OCI-LY7 (cell line): ENCODE results near the gene ARHGEF12. TPM values are rescaled to one million over a fixed set of nuclear protein-coding genes. Genes with fewer than 3 reads are reported as not detected.

Experiments used
- BruUV-seq: library from RNA; stranded (reverse); fragments of 400-500 nt; replicated peaks from 2 replicates; lab custom pipeline; 2021; lab: Mats Ljungman, UMichigan
- CTCF ChIA-PET: fragments of 300-600 bp; sonication (Branson Sonifier 250); formaldehyde crosslinking; loops from one replicate; lab custom pipeline; 2022; ENCODE audit warnings: antibody characterized with exemption; ENCODE audit not compliant: unreplicated experiment; lab: Charles Lee
- POLR2A ChIA-PET: fragments of 300-600 bp; sonication (Branson Sonifier 250); formaldehyde crosslinking; loops from one replicate; lab custom pipeline; 2022; ENCODE audit warnings: antibody characterized with exemption; lab: Charles Lee
- DNase-seq: peaks from one replicate; pipeline ENCODE4 v3.0.0-alpha.2; 2015; ENCODE audit warnings: low spot score
- H2AFZ ChIP-seq: fragments of 200-600 bp; sonication (generic), shearing (Covaris generic); 2 replicates; pipeline ENCODE4 v1.6.1; 2014; ENCODE audit warnings: mild to moderate bottlenecking, antibody characterized with exemption, low read length, moderate library complexity
- H3K27ac ChIP-seq: fragments of 200-600 bp; sonication (generic); 2 replicates; pipeline ENCODE4 v1.5.1; 2014; ENCODE audit warnings: mixed run types, low read depth, mild to moderate bottlenecking, moderate library complexity, low read length, inconsistent platforms; ENCODE audit not compliant: poor library complexity, severe bottlenecking
- H3K36me3 ChIP-seq: fragments of 200-600 bp; sonication (generic); 2 replicates; pipeline ENCODE4 v1.6.1; 2014; ENCODE audit warnings: mild to moderate bottlenecking, antibody characterized with exemption, low read length, moderate library complexity, mixed read lengths; ENCODE audit not compliant: insufficient read depth
- H3K4me1 ChIP-seq: fragments of 200-600 bp; sonication (generic); 2 replicates; pipeline ENCODE4 v1.5.1; 2014; ENCODE audit warnings: mild to moderate bottlenecking, low read length; ENCODE audit not compliant: insufficient read depth, poor library complexity, severe bottlenecking
- H3K4me2 ChIP-seq: fragments of 200-600 bp; sonication (generic); 2 replicates; pipeline ENCODE4 v1.6.1; 2014; ENCODE audit warnings: mild to moderate bottlenecking, low read length
- H3K4me3 ChIP-seq: fragments of 200-600 bp; sonication (generic); 2 replicates; pipeline ENCODE4 v1.5.1; 2014; ENCODE audit warnings: mild to moderate bottlenecking, low read depth, low read length; ENCODE audit not compliant: poor library complexity, severe bottlenecking
- H3K79me2 ChIP-seq: fragments of 200-600 bp; sonication (generic); 2 replicates; pipeline ENCODE4 v1.6.1; 2016; ENCODE audit warnings: low read depth, mild to moderate bottlenecking, low read length, moderate library complexity, mixed read lengths; ENCODE audit not compliant: insufficient read depth
- H3K9me2 ChIP-seq: fragments of 200-600 bp; sonication (generic); 2 replicates; pipeline ENCODE4 v1.6.1; 2016; ENCODE audit warnings: mild to moderate bottlenecking, low read length, mixed read lengths; ENCODE audit not compliant: insufficient read depth
- H3K9me3 ChIP-seq: fragments of 200-600 bp; sonication (generic); 2 replicates; pipeline ENCODE4 v1.6.1; 2014; ENCODE audit warnings: mild to moderate bottlenecking, mixed run types, low read length, mixed read lengths
- H4K20me1 ChIP-seq: fragments of 200-600 bp; sonication (generic); 2 replicates; pipeline ENCODE4 v1.6.1; 2014; ENCODE audit warnings: mild to moderate bottlenecking, antibody characterized with exemption, low read length, moderate library complexity, mixed read lengths; ENCODE audit not compliant: insufficient read depth
- CTCF ChIP-seq: fragments of 200-600 bp; sonication (generic); conservative IDR thresholded peaks from 2 replicates; pipeline ENCODE4 v1.5.1; 2014; ENCODE audit warnings: mild to moderate bottlenecking, antibody characterized with exemption, low read length, moderate library complexity, mixed read lengths
- EZH2phosphoT487 ChIP-seq: fragments of 200-600 bp; sonication (generic); IDR thresholded peaks from 2 replicates; pipeline ENCODE4 v1.6.1; 2018; ENCODE audit warnings: low read depth, borderline replicate concordance, mild to moderate bottlenecking, mixed run types, antibody characterized with exemption, low read length, moderate library complexity, mixed read lengths
- intact Hi-C: fragments of 100-400 bp; cut with micrococcal nuclease; formaldehyde crosslinking; loops from one replicate; pipeline ENCODE4 v1.10.0; 2022; ENCODE audit not compliant: unreplicated experiment
- total RNA-seq, 2 experiments: library from RNA; depleted of rRNA in 1 of 2; stranded (reverse); fragments of >200 nt in 1 of 2; shearing (Covaris generic) in 1 of 2; gene quantifications; 2 replicates each; pipeline ENCODE4 v1.2.3, GENCODE V29; 2014 to 2022

The ARHGEF12 gene
- total RNA-seq, 2 experiments from 2014 or later = 16.1 to 31.8 TPM

- DNase-seq = no peak
- TF ChIP-seq CTCF (no peak), EZH2phosphoT487 (no peak)
- H3K79me2 ChIP-seq = no peaks in the 10 kb centered on the region
- no peaks in the 10 kb centered on the region for H3K9me3 ChIP-seq
- H3K4me1 ChIP-seq = no peaks in the 10 kb centered on the region
- BruUV-seq = no TSS peak
- H4K20me1 ChIP-seq = no peaks in the 10 kb centered on the region; the same call in 1 of the 2 replicates
- H2AFZ ChIP-seq = no peak overlapping the region
- POLR2A ChIA-PET = interaction anchor here (0.6 kb wide), 1 partner anchor 1187 kb away, joined by 3 read pairs; no protein-coding TSS in a partner anchor
- H3K27ac ChIP-seq = no peak overlapping the region
- H3K4me3 ChIP-seq = no peak overlapping the region
- H3K36me3 ChIP-seq = no peaks in the 10 kb centered on the region
- intact Hi-C loops = no loop called here
- no peaks in the 10 kb centered on the region for H3K9me2 ChIP-seq
- H3K4me2 ChIP-seq = no peak overlapping the region
- CTCF ChIA-PET = no interaction called here
Measured at GRCh38 chr11:120494595-120494994, 158.4 kb downstream of the ARHGEF12 start.

GRCh38 chr11:120499088-120499487 is 162.9 kb downstream of the ARHGEF12 start:
- ChIA-PET CTCF (no interaction called here), POLR2A (no interaction called here)
- Histone ChIP-seq H3K4me1 (no peaks in the 10 kb centered on the region), H4K20me1 (no peaks in the 10 kb centered on the region; the same call in 1 of the 2 replicates), H2AFZ (no peak overlapping the region), H3K79me2 (no peaks in the 10 kb centered on the region), H3K9me3 (no peaks in the 10 kb centered on the region), H3K4me3 (no peak overlapping the region), H3K4me2 (no peak overlapping the region), H3K9me2 (no peaks in the 10 kb centered on the region), H3K36me3 (no peaks in the 10 kb centered on the region), H3K27ac (no peak overlapping the region)
- TF ChIP-seq EZH2phosphoT487 (no peak), CTCF (no peak)
- DNase-seq = no peak
- BruUV-seq = no TSS peak
- intact Hi-C loops = no loop called here

- no peak for TF ChIP-seq EZH2phosphoT487
- no peak for TF ChIP-seq CTCF
- Histone ChIP-seq H3K4me1 (no peaks in the 10 kb centered on the region), H3K9me3 (no peaks in the 10 kb centered on the region), H2AFZ (no peak overlapping the region), H3K27ac (no peak overlapping the region), H3K36me3 (no peaks in the 10 kb centered on the region), H4K20me1 (no peaks in the 10 kb centered on the region), H3K4me3 (no peak overlapping the region), H3K4me2 (no peak overlapping the region), H3K79me2 (no peaks in the 10 kb centered on the region), H3K9me2 (no peaks in the 10 kb centered on the region)
- intact Hi-C loops = loop anchor here (5.0 kb wide), 1 partner anchor 163 kb away; the partner anchor contains the start of gene ARHGEF12
- CTCF ChIA-PET = no interaction called here
- POLR2A ChIA-PET = interaction anchor here (1.0 kb wide), 1 partner anchor 62 kb away, joined by 3 read pairs; no protein-coding TSS in a partner anchor
- BruUV-seq = no TSS peak
- no peak for DNase-seq
Measured at GRCh38 chr11:120499859-120500258, 163.6 kb downstream of the ARHGEF12 start.
